ENCODE results near the gene UNC5CL.
"Not testable (repeated sequence)": the region's sequence is repeated elsewhere in the genome, so short reads cannot be mapped to it uniquely, and the experiment has no call there.

The UNC5CL gene

DNA sequence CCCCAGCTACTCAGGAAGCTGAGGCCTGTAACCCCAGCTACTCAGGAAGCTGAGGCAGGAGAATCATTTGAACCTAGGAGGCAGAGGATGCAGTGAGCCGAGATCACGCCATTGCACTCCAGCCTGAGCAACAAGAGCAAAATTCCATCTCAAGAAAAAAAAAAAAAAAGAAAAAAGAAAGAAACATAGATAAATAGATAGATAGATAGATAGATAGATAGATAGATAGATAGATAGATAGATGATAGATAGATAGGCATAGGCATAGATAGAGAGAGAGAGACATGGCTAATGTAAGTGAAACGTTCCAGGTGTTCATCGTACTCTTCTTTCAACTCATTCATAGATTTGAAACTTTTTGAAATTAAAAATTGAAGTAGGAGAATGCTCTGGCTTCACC is 32.0 kb downstream of the UNC5CL start:
- DNase-seq (ENCODE audit: low read depth): not testable (repeated sequence)

DNA sequence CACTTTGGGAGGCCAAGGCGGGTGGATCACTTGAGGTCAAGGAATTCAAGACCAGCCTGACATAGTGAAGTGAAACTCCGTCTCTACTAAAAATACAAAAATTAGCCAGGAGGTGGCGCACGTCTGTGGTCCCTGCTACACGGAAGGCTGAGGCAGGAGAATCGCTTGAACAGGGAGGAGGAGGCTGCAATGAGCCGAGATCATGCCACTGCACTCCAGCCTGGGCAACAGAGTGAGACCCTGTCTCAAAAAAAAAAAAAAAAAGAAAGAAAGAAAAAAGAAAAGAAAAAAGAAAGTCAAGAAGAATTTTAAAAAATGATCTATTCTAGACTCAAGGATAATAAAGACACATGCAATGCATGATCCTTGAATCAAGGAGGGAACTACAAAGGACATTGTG is 32.8 kb downstream of the UNC5CL start:
- peak; percentile 58 for DNase-seq (ENCODE audit: low read depth)

DNA sequence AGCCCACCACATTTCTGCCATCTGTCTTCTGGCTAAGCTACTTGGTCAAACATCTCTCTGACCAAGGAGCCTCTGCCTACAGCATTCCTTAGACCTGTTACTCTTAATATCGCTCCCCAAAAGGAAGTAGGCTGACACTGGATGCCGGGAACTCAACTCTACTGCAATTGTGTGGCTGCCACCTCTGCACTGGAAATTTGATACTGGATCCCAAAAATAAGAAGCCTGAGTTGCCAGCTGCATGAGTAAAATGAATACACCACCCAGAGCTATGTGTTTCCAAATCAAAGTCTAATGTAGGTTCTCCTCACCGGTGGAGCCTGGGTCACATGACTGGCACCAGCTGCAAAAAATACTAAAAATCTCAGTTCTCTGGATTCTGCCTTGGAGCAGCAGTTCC is 36.9 kb downstream of the UNC5CL start:
- no peak for DNase-seq (ENCODE audit: low read depth)

DNA sequence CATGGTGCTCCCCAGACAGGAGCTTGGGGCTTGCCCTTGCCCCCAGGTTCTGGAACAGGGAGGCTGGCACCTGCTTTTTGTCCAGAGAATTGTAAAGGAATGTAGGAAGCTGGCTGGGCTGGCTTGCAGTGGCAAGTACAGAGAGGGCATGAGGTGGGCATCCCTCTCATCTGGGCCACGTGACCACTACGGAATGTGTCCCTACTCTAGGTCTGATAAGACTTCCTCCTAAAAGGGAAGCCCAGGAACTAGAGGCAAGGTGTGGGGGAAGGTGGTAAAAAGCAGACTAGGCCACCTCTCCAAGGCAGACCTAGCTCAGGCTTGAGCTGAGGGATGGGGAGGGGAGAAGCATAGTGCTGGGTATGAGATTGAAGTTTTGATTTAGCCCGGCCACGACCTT is 38.8 kb downstream of the UNC5CL start:
- DNase-seq (ENCODE audit: low read depth): no peak

DNA sequence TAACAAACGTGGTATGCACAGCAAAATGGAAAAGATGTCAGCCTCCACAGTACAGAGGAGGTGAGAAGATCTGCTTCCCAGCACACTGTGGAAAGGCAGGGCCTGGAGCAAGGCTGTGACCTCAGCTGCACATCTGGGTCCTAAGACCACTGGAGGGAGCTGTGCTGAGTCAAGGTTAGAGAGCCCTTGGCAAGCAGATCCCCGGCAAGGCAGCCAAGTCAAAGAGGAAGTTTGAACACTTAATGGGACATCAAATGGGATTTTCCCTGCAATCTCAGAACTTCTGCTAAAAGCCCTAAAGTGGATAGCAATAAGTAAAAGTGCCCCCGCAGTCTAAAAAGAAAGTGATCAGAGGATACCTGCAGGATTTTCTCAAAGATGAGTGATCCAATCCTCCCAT is 39.5 kb downstream of the UNC5CL start:
- DNase-seq (ENCODE audit: low read depth): peak; percentile 26

DNA sequence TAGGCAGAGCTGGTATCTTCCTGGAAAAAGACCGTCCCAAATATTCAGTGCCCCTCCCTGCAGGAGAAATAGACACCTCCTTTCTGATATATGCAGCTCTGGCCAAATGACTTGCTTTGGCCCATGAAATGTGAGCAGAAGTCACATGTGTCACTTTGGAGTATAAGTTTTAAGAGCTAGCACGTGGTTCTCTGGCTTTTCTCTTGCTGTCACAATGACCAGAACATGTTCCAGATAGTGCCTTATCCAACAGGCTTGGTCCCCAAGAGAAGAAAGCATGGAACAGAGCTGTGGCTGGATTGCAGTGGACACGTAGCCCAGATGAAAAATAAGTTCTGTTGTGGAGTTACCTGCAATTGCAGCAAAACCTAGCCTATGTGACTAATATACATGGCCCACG is 40.4 kb downstream of the UNC5CL start:
- no peak for DNase-seq (ENCODE audit: low read depth)

DNA sequence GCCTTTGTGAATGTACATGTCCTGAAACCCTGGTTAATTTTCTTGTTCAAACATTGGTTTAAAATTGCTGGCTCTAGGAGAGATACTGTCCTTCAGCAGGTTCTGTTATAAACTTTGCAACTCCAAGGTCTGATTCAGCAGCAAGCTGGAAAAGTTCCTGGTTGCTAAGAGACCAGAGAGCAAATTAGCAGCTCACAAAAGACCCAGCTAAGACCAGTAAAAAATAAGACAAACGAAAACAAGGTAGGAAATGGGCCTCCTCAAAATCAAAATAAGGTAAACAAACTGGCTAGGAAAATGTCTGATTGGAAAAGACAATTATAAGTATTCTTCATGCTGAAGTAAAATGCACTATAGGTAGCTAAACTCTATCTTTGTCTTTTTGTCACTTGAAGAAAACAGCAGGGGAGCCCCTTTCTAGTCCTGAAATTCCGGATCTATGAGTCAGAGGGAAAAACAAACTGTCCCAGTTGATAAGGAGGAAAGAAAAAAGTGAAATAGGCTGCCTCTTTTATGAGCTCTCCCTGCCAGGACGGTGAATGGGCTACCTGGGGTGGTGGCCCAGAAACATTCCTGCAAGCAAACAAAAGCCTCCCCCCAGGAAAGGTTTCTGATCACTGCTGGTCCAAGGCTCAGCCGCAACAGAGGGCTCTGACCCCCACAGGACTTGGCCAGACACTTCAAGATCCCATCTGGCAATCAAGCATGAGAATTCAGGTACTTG is 41.6 kb downstream of the UNC5CL start:
- DNase-seq (ENCODE audit: low read depth): no peak

DNA sequence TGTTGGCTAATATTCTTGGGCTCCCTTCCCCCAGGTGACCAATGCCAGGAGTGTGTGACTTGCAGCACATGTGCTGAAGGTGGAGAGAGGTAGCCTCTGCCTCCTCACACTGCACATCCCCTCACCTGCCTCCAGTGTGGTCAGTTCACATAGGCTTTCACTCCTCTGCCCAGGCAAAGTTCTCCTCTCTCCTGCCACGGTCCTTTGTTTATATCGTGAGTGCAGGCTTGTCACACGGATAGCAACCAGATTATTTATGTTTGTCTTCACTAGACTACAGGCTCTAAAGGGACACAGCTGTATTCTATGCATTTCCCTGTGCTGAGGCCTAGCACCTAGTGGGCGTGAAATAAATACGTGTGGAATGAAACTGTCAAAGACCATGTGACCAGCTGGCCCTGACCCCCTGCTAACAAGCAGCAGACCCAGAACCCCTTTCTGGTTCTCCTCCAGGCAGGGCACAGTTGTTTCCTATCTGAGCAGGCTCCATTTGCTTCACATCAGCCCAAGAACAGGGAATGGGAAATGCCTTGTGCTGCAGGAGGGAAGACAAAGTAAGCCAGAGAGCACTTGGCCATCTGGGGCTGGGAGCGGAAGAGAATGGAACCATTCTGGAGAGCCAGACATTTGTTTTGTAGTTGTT is 42.3 kb downstream of the UNC5CL start:
- no peak for DNase-seq (ENCODE audit: low read depth)

DNA sequence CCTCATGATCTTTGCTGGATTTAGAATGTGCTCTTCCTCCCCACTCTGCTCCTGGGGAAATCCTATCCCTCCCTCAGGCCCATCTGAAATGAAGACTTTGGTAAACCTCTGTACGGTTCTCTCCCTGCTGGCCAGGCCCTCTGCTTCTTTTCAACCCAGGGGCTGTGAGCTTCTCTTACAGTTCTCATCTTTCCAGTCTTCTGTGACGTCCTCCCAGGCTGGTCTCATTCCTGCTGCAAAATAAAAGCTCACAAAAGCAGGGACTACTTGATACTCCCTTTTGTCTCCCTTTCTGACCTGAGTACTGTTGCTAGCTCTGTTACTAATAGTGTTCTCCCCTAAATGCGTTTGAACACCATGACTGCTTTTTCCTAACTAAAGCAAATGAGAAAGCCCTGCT is 46.3 kb downstream of the UNC5CL start:
- no peak for DNase-seq (ENCODE audit: low read depth)

DNA sequence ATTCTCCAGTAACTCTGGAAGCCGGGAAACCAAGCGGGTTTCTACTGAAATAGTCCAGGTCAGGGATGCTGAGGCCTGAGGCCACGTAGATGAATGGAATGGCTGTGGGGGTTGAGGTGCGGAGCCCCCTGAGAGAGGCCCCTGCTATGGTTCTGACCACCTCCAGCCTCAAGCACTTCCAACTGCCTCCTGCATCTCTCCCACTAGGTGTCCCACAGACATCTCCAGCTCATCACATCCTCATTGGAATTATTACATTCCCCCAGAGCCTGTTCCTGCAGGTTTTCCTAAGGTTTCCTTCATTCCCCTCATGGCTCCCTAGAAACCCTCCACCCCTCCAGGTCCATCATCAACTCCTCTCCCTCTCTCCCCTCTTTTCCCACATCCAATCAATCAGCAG is 48.7 kb downstream of the UNC5CL start:
- DNase-seq (ENCODE audit: low read depth): no peak

DNA sequence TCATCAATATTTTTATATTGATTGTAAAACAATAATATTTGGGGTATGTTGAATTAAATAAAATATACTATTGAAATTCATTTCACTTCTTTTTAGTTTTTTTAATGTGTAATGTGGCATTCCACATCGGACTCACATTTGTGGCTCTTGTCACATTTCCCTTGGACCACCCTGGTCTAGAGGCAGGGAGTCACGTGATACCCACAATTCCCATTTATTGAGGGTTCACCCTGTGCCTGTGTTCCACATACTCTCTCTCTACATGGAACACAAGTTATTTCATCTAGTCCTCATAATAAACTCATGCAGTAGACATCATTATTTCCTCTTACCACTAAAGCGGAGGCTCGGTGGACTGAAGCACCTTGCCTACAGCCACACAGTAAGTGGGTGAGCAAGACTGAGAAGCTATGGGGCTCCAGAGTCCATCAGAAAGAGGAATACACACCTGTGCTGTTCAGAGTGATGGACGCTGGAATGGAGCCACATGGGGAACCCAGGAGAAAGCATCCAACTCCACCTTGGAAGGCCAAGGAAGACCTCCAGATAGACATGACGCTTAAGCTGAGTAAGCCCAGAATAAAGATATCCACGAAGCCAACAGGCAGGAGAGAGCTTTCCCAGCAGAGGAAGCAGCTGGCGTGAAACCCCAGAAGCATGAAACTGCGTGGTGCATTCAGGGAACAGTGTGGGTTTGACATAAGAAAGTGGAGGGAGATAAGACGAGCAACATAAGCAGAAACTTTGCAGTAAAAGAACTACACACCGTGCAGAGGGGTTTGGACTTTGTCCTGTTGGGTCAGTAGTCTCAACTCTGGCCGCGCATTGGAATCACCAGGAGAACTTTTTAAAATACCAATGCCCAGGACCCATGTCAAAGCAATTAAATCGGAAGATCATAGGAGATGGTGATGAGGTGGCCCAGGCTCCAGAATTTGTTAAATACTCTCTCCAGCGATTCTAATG is 49.5 kb downstream of the UNC5CL start:
- no peak for DNase-seq (ENCODE audit: low read depth)

DNA sequence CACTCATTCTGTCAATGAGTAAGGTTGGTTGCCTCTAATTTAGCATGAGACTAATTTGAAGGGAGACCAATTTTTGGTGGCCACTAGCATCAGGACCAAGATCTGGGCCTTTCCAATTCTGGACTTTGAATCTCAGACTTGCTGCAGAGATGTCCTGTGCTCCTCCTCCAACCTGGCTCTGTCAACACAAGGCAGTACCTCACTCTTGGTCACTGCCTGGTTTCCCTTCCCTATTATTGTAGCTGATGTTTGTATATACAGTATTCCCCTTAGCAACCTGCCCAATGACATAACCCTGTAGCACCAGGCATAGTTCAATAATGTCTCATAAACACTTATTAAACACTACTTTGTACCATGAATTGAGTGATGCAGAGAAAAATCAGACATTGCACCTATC is 50.4 kb downstream of the UNC5CL start:
- DNase-seq (ENCODE audit: low read depth): no peak

DNA sequence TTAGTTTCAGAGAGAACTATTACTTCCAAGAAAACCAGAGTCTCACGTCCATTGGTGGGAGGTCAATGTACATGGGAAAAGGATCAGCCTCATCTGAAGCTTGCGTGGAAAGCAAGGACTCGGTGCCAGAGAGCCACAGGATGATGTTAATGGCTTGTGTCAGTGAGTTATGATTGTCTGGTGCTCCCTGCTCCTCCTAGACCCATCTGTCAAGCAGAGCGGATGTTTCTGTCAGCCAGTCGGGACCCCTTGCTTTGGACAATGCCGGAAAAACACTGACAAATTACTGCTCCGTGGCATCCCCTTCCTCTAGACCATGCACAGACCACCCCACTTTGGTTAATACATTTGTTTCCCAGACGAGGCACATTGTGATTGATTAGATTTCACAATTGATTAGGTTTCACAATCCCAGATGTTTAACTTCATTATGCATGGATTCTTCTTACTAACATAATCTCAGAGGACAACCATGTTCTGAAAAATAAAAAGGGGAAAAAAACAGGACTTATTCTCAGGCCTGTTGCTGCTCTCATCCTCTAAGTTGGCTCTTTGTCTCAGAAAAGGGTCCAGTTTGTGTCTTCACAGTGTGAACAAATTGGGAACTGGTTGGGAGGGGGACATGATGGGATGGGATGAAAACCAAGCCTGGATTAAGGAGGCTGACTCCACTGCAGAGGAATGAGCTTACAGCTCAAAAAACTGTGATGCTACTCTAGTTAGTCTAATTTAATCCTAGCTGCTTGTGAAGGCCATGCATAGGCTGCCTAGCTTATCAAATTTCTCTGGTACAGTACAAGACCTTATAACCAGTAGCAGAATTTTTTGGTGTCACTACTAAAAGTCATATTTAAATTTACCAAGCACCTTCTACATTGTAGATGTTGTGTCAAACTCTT is 51.9 kb downstream of the UNC5CL start:
- DNase-seq (ENCODE audit: low read depth): no peak

DNA sequence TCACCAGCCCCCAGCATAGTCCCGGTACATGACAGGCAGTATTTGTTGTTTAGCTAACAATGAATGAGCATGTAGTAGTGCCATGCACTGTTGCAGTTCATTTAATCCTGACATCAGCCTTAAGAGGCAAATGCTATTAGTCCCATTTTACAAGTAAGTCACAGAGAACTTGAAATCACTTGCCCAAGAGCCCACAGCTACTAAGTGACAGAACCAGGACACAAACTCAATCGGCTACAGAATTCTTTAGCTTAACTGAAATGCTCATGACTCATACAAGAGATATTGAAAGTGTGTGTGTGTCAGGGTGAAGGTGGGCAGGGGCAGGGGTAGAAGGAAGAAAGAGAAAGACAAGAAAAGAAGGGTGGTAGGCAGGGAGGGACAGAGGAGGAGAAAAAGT is 52.7 kb downstream of the UNC5CL start:
- DNase-seq (ENCODE audit: low read depth): no peak

DNA sequence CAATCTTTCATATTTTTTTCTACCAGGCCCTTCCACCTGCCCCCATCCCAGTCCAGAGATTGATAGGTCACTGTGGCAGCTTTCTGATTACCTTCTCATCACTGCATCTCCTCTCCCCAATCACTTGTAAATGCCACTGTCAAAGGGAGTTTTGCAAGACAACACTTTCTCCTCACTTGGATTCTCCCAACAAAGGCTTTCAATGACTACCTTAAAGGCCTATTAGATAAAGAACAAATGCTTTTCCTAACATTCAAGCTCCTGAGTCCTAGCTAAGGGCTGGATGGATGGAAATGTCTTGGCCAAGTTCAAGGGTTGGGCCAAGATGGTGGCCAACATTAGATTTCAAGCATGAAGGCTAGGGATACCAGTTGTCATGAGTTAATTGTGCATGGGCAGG is 55.3 kb downstream of the UNC5CL start:
- DNase-seq (ENCODE audit: low read depth): no peak

DNA sequence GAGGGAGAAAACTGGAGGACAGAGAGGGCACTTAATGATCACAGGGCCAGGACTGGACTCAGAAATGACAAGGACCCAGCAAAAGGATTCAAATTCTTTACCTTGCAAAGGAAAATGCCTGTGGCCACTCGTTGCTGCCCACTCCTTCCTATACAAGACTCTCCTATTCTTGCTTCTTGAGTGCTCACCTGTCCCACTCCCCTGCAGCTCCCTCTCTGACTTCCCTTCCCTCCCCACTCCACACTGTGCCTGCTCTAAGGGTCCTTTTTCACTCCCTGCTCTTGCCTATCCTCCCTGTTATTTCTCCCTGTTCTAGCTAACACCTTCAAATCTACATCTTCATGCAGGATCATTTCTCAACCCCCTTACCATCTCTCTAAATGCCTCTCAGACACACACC is 56.1 kb downstream of the UNC5CL start:
- DNase-seq (ENCODE audit: low read depth): no peak

DNA sequence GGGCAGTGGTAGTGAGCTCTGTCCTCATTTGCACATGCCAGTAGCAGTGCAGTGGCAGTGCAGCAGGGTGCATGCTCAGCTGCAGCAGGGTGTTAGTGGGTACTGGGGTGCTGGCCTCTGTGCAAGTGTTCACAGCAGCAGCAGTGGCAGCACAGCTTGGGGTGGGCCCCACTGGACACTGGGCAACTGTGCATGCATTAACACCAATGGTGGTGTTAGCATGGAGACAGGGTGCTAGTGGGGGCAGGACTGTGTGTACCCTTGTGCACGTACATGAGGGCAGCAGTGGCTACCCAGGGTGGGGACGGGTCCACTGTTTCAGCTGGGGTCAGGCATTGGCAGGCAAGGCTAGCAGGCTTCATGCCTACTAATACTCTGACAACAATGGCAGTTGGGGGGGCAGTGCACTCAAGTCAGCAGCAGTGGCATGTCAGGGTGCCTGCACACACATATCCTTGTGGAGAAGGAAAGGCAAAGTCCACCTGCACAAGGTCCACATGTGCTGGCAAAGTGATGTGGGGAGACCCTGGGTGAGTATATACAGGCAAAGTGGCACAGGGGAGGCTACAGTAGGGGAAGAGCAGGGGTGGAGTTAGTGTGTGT is 60.2 kb downstream of the UNC5CL start:
- DNase-seq (ENCODE audit: low read depth): no peak

DNA sequence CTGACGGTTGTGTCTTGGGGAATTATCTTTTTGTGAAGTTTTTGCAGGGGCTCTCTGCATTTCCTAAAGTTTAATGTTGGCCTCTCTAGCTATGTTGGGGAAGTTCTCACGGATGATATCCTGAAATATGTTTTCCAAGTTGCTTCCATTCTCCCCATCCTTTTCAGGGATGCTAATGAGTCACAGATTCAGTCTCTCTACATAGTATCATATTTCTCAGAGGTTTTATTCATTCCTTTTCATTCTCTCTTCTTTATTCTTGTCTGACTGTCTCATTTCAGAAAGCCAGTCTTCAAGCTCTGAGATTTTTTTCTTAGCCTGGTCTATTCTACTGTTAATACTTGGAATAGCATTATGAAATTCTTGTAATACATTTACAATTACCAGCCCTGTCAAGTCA is 61.3 kb downstream of the UNC5CL start:
- DNase-seq (ENCODE audit: low read depth): no peak

DNA sequence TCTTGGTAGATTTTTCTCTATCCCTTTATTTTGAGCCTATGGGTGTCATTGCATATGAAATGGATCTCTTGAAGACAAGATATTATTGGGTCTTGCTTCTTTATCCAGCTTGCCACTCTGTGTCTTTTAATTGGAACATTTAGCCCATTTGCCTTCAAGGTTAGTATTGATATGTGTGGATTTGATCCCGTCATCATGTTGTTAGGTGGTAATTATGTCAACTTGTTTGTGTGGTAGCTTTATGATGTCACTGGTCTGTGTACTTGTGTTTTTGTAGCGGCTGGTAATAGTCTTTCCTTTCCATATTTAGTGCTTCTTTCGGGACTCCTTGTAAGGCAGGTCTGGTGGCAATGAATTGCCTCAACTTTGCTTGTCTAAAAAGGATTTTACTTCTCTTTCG is 61.9 kb downstream of the UNC5CL start:
- DNase-seq (ENCODE audit: low read depth): no peak
